ENCODE results near the gene GLIS1.

GLIS1 gene

DNA sequence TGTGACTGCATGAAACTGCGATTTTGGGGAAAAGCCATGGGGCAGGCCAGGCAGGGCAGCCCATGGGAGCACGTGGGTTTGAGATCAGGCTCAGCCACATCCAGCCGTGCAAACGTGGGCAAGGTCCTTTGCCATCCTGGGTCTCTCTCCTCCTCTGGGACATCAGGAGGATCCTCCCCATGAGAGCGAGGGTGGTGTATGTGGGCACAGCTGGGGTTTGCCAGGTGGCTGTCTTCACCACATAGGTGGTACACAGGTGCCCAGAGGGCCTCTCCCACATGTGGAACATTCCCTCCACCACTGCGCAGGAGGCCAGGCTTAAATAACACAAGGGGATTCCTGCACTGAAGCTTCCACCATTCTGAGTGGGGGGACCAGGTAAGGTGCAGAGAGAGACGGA, 143.1 kb downstream of the GLIS1 start:
- no peak for DNase-seq (ENCODE audit: low read depth in 3 of 3, low spot score in 1 of 3)

DNA sequence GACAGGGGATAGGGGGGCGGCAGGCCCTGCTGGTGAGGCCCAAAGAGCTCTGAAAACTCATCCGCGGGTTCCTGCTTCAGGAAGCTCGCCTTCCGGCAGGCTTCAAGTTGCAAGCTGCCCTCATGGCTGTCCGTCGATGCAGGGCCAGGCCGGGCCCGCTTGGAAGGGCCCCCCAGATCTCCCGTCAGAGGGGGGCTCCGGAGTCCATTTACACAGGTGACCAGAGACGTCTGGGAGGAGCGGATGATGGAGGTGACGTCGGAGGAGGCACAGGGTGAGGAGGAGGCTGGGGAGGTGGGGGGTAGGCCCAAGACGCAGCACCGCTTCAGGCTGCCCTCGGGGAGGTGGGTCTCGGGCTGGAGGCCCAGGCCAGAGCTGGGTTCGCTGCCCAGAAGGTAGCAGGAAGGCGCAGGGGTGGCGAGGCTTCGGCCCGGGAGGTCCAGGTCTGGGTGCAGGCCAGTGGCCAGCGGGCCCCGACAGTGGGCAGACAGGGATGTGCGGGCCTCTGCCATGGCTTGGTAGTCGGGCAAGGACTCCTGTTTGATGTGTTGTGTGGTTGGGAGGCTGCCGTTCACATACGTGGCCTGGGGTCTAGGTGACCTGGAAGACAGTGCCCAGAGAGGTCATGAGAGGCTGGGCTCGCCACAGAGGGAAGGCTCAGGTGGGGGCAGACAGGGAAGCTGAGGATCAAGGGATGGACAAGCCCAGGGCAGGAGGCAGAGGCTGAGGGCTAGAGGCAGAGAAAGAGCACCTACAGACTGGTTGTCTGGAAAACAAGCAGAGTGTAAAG, 144.4 kb downstream of the GLIS1 start:
- no peak for DNase-seq (ENCODE audit: low read depth in 3 of 3, low spot score in 1 of 3)

DNA sequence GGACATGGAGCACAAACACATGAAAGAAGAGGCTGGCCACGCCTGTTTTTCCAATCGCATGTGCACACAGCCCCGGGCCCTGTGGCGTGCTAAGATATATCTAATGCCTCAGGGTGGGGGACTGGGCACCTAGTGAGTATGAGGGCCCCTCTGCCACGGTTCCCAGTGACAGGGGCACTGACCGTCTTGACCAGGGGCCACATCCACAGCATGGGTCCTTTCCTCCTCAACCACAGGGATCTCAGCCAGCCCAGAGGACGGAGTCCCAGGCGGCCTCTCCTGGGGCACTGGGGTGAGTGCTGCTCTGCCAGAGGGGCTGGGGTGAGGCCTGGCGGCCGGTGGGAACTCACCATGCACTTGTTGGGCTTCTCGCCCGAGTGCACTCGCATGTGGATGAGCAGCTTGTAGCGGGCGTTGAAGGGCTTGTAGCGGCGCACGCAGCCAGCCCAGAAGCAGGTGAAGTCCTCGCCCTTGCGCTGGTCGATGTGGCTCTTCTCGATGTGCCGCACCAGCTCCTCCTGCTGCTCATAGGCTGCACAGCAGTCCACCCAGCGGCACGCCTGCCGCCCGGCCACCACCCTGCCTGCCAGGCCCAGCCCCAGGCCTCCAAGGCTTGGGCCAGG, 145.1 kb downstream of the GLIS1 start:
- no peak for DNase-seq (ENCODE audit: low read depth in 3 of 3, low spot score in 1 of 3)

DNA sequence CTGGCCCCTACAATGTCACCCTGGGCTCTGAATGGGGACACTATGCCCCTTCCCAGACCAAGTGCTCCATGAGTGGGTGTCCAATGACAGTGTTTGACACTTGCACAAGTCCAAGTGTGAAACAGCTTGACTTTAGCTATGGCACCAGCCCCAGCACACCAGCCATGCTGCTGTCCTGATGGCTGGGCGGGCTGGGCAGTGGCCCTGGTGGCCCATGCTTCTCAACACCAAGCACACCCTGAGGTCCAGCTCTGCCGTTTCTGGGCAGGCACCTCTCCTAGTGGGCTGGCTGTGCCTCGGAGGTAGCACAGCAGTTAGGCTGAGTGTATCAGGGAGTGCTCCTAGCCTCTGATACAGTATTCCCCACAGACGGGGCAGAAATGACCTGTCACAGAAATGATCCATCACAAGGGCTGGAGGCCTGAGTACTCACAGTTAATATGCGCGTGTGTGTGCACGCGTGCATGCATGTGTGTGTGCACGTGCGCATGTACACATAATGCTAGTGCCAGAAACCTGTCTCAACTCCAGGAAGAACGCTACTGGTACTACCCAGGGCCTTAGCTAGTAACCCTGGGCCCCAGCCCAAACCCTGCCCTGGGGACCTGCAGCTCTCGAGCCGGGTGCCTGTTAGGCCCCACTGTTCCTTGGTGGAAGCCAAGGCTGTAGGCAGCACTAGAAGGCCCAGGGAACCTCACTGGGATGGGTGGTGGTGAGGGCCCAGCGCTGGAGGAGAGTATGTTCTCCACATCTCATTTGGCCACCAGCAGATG, 145.8 kb downstream of the GLIS1 start:
- DNase-seq (ENCODE audit: low read depth in 3 of 3, low spot score in 1 of 3) = no peak

DNA sequence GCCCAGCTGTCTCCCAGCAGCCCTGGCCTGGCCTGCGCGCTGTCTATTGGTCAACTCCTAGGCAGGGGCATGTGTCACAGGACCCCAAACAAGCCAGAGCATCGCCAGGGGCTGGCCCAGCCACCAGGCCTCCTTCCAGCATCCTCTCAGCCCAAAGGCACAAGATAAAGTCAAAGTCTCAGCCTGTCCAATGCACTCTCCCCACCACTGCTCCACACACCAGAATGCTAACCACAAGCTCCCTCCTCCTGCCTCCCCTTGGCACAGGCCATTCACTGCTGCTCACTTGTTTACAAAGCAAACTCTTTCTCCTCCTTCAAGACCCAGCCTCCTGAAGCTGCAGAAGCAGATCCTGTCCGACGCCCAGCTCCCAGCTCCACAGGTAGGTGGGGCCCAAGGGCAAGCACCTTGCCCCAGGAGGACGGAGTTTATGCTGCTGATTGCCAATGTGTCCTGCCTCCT, 146.4 kb downstream of the GLIS1 start:
- no peak for DNase-seq (ENCODE audit: low read depth in 3 of 3, low spot score in 1 of 3)

DNA sequence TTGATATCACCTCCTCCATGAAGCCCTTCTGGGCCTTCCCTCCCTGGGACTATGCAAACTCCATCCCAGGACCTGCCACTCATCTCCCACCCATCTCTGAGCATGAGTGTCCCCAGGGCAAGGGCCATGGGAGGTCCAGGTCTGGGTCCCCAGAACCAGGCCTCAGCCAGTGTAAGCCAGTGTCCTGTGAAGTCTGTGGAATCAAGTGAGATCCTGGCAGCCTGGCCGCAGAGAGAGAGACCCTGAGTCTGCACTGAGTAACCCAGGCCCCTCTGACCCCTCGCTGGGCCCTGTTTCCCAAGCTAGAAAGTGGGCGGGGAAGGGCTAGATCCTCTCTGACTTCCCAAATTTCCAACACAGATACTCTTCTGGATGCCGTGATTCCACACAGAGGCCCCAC, 147.0 kb downstream of the GLIS1 start:
- no peak for DNase-seq (ENCODE audit: low read depth in 3 of 3, low spot score in 1 of 3)

DNA sequence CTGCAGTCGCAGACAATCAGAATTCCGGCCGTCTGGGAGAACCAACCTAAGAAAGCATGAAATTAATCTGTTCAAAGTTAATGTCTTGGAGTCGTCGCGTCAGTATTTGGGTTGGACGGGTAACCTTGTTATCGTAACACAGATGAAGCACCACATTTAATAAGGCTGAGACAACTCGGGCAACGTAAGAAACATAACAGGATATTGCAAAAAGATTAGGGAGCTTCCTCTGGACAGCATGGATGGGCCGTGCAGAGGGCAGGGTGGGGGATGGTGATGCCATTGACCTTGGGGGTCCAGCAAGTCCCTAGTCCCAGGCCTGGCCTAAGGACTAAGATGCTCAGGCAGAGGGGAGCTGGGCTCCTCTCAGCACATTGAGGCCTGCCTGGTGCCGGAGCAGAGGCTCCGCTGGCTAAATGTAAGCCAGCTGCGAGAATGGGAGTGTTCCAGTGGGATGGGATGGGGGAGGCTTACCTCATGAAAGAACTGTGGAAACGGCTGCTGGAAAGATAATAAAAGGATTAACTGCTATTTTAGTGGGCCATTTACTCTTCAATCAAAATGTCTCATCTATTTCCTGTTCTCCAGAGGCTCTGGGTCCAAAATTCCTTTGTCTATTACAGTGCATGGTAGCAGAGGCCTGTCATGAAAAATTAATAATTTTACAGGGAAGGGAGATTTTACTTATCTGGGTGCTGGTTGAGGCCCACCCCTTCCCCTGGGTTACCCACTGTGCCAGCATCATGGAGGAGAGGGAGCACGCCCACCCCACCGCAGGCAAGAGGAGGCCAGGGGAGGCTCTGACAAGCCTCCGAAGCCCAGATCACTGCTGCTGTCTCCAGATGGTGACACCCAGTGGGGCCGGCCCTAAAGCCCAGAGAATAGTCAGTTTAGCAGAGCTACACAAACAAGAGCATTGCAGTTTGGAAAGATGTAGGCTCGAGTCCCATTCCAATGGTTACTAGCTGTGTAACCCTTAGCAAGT, 148.1 kb downstream of the GLIS1 start:
- DNase-seq (ENCODE audit: low read depth in 3 of 3, low spot score in 1 of 3) = no peak

DNA sequence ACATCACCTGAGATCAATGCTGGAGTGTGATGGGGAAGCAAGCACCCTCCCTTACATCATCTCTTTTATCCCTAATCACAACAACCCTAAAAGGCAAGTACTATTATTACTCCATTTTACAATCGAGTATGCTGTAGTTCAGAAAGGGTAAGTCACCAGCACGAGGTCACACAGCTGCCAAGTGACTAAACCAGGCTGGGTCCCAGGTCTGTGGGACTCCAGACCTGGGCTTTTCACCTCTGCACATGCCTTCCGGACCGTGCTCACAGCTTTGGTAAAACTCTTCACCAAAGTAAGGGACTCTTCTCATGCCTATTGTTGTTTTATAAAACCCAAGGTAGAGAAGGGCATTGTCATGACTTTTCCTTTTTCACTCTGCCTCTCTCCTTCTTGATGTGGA, 148.9 kb downstream of the GLIS1 start:
- DNase-seq (ENCODE audit: low read depth in 3 of 3, low spot score in 1 of 3) = no peak

DNA sequence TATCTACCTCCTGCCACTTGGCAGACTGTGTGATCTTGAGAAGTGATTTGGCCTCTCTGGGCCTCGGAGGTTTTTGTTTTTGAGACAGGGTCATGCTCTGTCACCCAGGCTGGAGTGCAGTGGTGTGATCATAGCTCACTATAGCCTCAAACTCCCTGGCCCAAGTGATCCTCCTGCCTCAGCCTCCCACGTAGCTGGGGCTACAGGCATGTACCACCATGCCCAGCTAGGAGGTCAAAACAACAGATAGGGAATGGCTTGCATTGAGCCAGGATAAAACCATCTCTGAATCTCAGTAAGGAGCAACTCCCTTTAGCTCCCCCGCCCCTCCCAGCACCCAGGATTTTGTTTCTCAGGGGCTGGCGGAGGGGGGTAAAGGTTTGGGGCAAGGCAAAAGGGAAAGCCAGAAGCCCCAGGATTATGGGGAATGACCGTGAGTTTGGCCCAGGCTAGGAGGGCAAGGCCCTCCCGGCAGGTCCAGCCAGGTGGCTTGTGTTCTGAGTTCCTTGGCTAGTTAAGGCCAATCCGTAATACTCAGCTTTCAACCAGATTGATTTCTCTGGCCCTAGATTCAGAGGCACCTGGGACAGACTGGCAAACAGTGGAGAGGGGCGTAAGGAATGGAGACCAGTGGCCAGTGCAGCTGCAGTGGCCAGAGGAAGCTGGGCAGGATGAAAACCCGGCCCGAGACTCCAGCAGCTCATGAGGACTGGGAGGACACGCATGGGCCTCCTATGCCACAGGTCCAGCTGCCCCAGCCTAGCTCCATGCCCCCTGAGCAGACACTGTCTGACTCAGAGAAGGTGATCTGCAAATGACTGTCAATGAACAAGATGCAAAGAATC, 149.7 kb downstream of the GLIS1 start:
- no peak for DNase-seq (ENCODE audit: low read depth in 3 of 3, low spot score in 1 of 3)

DNA sequence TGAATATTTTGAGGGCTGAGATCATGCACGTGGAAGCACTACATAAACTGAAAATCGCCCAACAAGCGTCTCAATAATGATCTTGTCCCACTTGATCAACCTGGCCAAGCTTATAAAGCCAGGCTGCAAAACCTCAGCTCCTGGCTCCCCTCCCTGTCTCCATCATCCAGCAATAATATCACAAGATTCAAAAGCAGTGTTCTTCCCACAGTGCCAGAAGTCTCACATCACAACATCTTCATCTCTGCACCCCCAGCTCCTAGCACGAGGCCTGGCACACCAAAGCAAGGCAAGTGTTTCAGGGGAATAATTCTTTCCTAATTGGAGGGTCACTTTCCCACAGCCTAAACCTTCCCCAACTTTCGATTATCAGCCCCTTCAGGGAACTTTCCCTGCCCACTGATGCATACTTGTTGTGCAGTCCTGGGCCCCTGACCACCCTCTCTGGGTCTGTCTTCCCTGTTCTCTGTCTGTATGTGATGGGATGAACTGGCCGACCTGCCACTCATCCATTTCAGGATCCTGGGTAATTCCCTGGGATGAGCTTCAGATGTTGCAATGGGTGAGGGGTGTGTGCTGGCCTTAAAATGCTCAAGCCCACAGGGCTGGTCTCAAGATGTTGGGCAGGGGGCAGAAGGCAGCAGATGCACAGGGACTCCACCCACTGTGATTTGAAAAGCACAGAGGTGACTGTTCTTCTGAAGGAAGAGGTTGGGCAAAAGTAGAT, 150.7 kb downstream of the GLIS1 start:
- DNase-seq (ENCODE audit: low read depth in 3 of 3, low spot score in 1 of 3) = no peak

DNA sequence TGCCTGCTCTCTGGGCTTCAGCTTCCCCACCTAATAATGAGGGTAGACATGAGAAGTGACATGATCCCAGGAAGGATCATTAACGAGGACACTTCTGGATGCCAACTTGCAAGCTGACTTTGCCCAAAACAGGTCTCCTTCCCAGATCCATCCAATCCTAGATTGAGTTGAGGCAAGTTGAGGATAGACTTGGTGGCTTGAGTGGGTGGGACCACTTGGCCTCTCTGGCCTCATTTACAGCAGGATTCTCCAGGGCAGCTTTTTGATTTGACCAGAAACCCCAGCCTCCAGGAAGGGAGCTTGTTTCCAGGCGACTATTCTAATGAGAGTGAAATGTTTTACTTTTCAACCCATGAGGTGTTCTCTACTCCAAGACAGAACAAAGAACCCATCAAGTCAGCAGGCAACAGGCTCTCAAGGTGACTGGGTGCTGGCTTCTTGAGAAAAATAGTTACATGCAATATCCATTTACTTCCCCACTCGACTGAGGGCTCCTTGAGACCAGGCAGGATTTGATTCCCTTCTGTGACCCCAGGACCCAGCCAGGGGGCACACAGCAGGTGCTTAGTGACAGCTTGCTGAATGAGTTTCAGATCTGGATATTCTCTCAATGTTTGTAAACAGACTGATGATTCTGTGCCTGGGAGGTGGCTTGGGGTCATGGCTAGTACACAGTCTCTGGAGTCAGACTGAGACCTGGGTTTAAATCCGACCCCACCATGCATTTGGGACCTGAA, 151.5 kb downstream of the GLIS1 start:
- DNase-seq (ENCODE audit: low read depth in 3 of 3, low spot score in 1 of 3) = no peak

DNA sequence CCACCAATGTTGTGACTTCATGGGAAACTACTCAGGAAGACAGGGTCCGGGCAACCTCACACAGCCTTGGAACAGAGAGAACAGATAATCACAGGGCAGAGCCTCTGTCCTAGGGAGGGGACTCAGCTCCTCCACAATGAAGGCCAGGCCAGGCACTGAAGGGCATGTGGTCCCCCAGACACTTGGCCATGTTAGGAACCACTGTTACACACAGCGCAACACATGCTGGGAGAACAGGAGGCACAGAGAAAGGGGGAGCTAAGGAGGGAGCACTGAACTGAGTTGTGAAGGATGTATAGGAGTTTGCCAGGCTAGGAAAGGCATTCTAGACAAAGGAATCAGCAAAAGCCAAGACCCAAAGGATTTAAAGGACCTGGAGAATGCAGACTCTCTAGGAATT, 152.2 kb downstream of the GLIS1 start:
- DNase-seq (ENCODE audit: low read depth in 3 of 3, low spot score in 1 of 3) = no peak

DNA sequence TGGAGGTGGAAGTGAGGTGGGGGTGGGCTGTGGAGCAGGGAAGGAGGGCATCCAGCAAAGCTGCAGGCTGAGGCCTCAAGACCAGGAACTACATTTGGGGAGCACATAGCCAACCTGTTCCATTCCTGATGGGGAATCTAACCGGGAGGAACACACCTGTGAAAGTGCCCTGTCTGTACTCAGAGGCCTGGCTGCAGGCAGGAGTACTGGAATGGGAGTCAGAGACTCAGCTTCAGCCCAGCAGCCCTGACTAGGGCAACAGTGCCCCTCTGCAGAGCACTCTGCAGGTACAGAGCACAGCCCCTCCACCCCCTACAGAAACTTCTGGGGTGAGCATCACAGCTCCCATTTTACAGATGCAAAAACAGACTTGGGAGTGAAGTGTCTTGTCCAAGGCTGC, 153.4 kb downstream of the GLIS1 start:
- no peak for DNase-seq (ENCODE audit: low read depth in 3 of 3, low spot score in 1 of 3)

DNA sequence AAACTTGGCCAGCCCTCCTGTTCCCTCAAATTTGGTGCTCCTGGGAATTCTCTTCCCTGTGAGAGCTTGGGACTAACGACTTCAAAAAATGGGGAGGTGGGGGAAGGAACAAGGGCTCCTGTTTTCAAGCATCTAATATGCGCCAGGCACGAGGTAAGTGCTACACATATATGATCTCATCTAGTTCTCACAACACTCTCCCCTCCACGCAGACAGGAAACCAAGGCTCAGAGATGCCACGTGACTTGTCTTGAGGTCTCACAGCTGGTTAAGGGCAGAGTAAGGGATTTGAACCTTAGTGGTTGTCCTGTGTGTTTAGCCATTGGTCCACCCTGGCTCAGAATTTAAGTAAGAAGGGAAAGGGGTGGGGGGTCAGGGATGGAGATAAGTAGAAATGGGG, 153.8 kb downstream of the GLIS1 start:
- DNase-seq (ENCODE audit: low read depth in 3 of 3, low spot score in 1 of 3) = peak in 1 of 3 donors; percentile 12

DNA sequence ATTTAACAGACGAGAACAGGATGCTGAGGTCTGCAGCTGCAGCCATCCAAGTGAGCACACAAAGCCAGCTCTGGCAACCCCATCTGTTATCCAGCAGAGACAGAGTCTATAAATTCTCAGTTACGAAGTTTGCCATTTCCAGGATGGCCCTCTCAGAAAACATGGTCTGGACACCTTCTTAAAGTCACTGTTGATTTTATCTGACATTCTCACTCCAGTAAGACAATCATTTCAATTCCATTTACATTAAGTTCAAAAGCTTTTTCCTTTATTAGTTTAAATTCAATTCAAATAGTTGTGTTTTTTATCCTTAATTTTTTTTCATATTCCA, 154.2 kb downstream of the GLIS1 start:
- no peak for DNase-seq (ENCODE audit: low read depth in 3 of 3, low spot score in 1 of 3)

DNA sequence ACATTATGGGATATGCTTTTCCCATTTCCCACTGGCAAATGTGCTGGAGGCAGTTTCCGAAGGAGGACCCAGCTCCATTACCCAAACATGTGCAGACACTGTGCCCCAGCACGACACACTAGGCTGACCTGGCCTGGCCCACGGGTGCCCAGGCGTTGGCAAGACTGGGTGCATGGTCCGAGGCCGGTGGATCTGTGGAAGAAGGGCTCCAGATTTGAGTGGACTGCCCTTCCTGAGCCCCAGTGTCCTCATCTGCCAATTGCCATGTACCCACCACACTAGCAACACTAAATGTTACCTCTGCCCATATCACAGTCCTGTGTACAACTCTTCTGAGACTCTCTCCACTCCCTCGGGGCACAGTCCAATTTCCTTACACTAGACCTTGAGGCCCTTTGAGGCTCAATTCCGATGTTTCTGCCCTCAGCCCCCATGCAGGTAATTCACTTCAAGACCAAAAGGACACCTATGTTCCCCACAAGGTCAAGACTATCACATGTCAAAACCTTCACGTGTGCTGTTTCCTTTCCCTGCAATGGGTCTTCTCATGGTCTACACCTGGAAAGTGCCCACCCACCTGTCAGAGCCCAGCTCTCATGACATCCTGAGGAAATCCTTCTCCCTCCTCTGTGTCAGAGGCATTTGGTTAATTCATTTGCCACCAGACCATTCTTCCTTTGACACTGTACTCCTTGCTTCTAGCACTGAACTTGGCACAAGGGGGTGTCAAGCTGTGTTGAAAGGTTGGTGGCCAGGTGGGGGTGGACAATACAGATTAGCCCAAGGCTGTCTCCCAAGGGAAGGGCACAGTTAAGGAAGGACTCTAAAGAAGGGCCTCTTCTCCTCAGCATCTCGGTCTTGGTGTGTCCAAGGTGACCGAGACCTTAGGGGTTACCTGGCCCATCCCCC, 154.8 kb downstream of the GLIS1 start:
- DNase-seq (ENCODE audit: low read depth in 3 of 3, low spot score in 1 of 3) = no peak

DNA sequence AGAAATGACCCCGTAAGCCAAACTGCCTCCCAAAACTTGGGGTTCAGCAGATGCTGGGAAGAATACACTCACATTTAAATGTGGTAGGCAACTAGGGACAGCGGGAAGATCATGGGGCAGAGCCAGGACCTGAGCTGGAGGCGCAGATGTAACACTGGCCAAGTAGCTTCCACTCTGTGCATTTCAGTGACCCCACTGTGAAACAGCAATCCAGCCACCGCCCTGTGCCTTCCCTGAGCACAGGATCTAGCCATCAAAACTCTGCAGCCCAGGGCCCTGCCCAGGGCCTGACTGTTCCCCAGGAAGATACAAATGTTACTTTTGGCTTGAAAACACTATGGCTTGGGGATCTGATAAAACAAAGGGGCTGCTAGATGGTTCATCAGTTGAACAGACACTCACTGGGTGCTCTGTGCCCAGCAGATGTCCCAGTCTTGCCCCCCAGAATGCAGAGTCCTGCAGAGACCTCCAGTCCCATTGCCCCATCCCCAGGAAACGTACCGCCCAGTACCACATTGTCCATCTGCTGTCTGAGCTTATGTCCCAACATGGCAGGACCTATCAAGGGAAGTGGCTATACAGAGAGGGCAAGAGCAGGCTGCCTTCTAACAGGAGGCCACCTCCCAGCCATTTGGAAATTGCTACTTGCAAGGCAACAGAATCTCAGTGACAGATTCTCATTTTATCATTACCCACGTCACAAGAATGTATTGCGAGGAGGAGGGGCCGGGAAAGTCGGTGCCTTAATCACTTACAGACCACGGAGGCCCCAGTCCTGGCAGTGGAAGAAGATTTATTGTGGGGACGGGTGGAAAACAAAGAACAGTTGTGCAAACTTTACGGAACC, 155.7 kb downstream of the GLIS1 start:
- no peak for DNase-seq (ENCODE audit: low read depth in 3 of 3, low spot score in 1 of 3)
